GM19452 (cell line): ENCODE measurements around the gene GALNT18.

Source experiments
- ATAC-seq: cut with Tn5 transposase; IDR thresholded peaks from one replicate; pipeline ENCODE4 v1.9.1; 2021; ENCODE audit not compliant: unreplicated experiment

GALNT18 gene

GRCh38 chr11:11568651-11569229, 53.1 kb downstream of the GALNT18 start:
- ATAC-seq: no peak

- ATAC-seq: no peak
Observed at GRCh38 chr11:11567936-11568650, 53.7 kb downstream of the GALNT18 start.

DNA sequence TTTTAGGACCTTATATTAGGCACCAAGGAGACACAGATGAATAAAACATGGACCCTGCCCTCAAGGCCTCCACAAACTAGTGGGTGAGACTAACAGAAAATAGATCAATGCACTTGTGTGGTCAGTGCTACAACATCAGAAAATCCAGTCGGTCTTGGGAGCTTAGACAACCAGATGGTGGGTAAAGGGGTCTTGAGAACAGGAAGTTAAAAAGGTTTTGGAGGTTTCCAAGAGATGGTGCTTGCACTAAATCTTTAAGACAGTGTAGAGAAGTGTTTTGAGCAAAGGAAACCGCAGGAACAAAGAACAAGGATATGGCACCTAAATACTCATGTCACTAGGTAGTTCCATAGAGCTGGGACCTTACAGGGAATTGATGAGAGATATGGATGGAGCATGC, 56.2 kb downstream of the GALNT18 start:
- ATAC-seq: no peak

DNA sequence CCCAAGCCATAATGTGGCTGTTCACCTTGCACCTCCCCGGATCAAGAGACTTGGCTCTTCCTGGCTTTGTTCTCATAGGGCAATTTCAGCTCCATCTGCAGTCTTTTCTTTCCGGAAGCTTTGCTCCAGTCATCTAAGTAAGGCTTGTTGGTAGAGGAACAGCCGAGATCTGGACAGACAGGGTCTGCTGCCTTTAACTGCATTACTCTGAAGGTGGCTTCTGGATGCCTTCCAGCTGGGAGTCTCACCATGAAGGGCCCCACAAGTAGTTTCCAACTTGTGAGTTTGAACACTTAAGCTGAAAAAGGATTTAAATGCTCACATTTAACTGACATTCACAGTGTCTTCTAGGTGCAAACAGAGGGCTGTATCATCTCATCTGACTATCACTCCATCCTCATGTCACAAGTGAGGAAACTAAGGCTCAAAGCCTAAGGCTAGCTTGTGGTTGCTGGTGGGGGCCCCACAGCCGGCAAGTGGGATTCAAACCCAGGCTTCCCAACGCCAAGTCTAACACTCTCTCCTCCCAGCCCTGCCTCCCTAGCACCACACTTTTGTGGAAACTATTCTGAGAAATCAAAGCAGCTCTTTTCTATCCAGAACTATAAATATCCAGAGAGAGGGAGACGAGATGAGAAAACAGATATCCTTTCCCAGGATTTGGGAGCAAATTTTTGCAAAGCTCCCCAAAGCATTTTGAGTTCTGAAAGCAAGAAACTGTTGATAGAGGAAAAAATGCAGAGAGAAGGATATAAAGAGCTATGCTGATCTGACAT, 58.4 kb downstream of the GALNT18 start:
- no peak for ATAC-seq

- no peak for ATAC-seq
Observed at GRCh38 chr11:11561991-11562390, 59.8 kb downstream of the GALNT18 start.

- ATAC-seq: no peak
Observed at GRCh38 chr11:11558826-11559225, 63.0 kb downstream of the GALNT18 start.

GRCh38 chr11:11558396-11558795, 63.4 kb downstream of the GALNT18 start:
- ATAC-seq: no peak

DNA sequence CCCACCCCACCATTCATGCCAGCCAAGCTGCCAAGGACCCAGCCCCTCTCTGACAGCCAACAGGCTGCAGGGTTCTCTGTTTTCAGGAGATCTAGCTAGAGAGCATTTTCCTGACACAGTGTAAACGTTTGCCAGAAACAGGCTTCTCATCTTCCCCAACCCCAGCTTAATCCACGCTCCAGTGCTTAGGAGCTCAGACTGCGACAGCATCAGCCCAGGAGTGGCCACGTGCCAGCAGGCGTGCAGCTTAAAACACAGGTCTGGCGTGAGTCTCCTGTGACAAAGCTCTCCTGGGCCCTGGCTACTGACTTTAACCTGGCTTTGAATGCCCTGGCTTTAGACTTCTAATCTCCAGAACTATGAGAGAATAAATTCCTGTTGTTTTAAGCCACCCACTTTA, 66.6 kb downstream of the GALNT18 start:
- no peak for ATAC-seq

GRCh38 chr11:11553573-11553972, 68.2 kb downstream of the GALNT18 start:
- ATAC-seq: no peak

- ATAC-seq: no peak
Observed at GRCh38 chr11:11552529-11553087, 69.2 kb downstream of the GALNT18 start.

DNA sequence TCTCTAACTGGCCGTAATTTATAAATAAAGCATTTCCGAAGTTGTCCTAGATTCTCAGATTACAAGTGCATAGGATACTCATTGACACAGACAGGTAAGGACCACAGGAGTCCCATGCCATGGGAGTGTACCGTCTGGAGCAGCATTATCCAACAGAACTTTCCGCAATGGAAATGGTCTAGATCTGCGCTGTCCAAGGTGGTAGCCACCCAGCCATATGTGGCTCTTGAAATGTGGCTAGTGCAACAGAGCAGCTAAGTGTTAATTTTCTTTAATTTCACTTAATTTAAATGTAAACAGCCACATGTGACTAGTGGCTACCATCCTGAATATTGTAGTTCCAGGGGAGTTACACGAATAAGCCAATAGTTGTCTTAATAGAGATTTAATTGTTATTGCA, 71.3 kb downstream of the GALNT18 start:
- ATAC-seq: no peak

DNA sequence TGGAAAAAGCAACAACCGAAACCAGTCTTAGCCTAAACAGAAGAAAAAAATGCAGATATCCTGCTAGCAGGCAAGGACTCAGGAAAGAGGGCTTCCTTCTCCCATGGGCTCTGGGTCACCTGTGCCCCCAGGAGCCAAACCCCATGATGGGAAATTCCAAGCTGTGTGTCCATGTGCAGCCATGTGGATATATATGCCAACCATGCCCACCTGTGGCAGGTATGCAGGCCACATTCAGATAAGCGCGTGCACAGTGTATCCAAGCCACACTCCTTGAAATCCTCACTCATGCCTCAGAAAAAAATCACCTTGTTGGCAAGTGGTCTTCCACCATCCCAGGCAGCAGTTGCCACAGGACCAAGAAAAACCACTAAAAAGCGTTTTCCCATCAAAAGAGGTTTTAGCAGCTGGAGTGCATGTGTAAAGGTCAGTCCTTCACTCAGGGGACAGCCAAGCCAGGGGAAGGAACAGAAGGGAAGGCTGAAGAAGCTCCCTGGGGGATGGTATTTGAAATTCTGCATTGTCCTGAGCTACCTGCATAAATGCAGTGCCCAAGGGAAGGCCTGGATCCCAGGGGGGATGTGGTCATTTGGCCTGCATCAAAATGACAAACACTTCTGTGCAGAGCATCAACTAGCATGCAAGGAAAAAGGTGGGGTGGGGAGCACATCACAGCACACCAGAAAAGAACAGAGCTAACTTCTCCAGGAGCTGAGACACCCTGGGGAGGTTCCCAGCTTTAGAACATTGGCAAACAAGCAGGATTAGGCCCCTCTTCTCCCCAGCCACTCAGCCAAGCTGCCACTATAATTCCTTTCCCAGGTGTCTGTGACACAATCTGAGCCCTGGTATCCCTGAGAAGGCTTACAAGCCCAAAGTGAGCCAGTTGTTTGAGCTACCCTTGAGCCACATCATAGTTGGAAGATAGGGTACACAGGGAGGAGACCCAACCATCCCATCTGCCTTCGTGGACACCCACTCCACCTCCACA, 76.2 kb downstream of the GALNT18 start:
- no peak for ATAC-seq

DNA sequence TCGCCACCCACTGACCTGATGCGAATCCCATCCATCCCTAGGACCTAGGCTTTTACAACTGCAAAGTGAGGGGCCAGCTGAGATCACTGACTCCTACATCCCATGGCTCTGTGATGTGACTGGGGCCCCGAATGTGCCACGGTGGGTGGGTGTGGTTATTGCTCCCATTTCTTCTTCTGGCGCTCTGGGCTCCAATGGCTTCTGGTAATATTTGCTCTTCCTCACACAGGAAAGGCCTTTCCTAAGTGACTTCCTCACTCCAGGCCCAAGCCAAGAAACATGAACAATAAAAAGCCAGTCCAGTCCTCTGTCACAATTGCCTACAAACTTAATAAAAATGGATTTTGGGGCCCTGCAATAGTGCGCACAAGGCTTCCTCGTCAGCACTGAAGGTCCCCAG, 78.1 kb downstream of the GALNT18 start:
- no peak for ATAC-seq

- ATAC-seq: no peak
Observed at GRCh38 chr11:11540157-11540556, 81.6 kb downstream of the GALNT18 start.

DNA sequence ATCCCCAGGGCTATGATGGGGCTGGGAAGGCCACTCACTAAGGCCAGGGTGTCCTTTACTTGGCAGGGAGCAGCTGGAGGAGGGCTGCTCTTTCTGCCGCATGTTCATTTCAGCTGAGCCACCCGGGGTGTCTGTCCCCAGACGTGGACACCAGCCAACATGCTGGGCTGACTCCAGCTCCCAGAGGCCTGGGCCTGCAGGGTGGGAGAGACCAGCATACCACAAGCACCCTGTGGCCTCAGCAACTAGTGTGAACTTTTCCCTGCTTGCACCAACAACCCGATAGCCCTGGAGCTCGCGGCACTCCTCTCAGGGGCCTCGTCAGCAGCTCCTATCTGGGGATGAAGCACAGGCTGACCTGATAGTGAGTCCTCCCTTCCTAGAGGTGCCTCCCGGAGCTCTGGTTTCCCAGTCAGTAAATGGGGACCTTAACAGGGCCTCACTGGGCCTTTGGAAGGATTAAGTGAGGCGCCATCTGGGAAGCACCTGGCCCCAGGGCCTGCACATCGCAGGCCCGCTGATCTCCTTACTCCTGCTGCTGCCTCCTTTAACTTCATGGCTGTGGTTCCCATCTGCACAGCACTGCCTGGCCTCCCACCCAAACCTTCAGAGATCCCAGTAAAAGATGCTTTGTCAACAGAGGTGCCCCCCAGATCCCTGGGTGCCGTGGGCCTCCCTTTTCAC, 83.4 kb downstream of the GALNT18 start:
- no peak for ATAC-seq

DNA sequence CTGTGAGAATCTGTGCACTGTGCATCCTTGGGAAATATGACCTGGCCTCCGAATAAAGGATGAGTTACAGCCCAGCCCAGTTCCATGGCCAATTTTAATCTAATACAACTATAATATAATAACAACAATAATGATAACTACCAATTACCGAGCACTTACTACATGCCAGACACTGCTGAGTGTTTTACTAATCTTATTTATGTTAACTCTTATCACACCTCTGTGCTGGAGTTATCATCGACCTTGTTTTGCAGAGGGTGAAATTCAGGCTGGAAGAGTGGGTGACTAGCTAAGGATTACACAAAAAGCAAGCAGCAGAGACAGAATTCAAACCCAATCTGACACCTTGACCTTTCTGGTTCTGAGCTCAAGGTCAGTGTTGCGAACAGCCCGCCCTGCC, 83.9 kb downstream of the GALNT18 start:
- ATAC-seq: no peak

GRCh38 chr11:11537372-11537771, 84.4 kb downstream of the GALNT18 start:
- no peak for ATAC-seq

GRCh38 chr11:11536650-11537049, 85.2 kb downstream of the GALNT18 start:
- ATAC-seq: no peak

GRCh38 chr11:11535611-11536010, 86.2 kb downstream of the GALNT18 start:
- no peak for ATAC-seq

DNA sequence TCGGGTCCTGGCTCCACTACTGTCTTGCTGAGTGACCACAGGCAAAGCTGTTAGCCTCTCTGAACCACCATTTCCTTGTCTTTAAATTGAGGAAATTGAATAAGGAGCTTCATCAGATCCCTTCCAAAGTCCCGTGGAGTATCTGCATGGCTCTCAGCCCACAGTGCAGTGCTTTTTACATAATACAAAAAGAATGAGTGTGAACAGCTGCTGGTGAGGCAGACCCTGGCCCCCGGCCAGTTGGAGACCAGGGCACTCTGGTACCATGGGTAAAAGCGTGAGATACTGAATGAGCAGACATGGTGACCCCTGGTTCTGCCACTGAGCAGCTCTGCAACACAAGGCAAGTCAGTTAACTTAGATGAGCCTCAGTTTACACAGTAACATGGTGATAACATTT, 86.8 kb downstream of the GALNT18 start:
- no peak for ATAC-seq
